Esophagus muscularis mucosa (tissue), 3 donors: ENCODE results near the gene LAPTM5.

ENCODE experiments used
- CTCF ChIP-seq, 3 experiments: fragments of 200-600 bp in 2 of 3; fragments of 450-650 bp in 1 of 3; sonication (generic) in 2 of 3; IDR thresholded peaks; one replicate each; pipeline ENCODE4 v1.5.1; 2017 to 2019; ENCODE audit warnings: antibody characterized with exemption in 3 of 3, mild to moderate bottlenecking in 2 of 3, moderate library complexity in 1 of 3
- POLR2A ChIP-seq: fragments of 450-650 bp; IDR thresholded peaks from one replicate; pipeline ENCODE4 v1.6.1; 2017; ENCODE audit warnings: antibody characterized with exemption, moderate library complexity, mild to moderate bottlenecking, low read depth
- POLR2AphosphoS5 ChIP-seq, 2 donors: sonication (generic); formaldehyde crosslinking; IDR thresholded peaks; one replicate each; pipeline ENCODE4 v1.6.1; 2017; ENCODE audit warnings: antibody characterized with exemption in 2 of 2

GRCh38 chr1:30764939-30765555 lies 7.5 kb upstream of the LAPTM5 start:
- no peak for TF ChIP-seq POLR2A
- no peak for TF ChIP-seq CTCF (IDR thresholded peaks at IDR 0.05)
- TF ChIP-seq POLR2AphosphoS5 (IDR thresholded peaks at IDR 0.05), result no peak
